UCSD-AML1 (cell line): Measurements from ENCODE around the gene TRAF5.

Experiments used
- DNase-seq: peaks from one replicate; lab custom pipeline; 2025; ENCODE audit not compliant: unreplicated experiment; lab: John Stamatoyannopoulos, UW

The TRAF5 gene

GRCh38 chr1:211416628-211417323 lies 90.1 kb downstream of the TRAF5 start:
- peak; percentile 15 for DNase-seq

GRCh38 chr1:211420389-211420788 lies 93.8 kb downstream of the TRAF5 start:
- DNase-seq: no peak

GRCh38 chr1:211420845-211421454 lies 94.3 kb downstream of the TRAF5 start:
- DNase-seq: no peak

DNA sequence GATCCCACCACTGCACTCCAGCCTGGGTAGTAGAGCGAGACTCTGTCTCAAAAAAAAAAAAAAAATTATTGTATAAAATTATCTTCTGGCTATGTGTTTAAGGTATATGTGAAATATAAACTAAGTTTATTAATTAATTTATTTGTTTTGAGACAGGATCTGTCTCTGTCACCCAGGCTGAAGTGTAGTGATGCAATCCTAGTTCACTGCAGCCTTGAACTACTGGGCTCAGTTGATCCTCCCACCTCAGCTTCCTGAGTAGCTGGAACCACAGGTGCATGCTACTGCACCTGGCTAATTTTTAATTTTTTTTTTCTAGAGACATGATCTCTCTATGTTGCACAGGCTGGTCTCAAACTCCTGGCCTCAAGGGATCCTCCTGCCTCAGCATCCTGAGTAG lies 97.4 kb downstream of the TRAF5 start:
- no peak for DNase-seq
